Urinary bladder (tissue), 2 donors: ENCODE measurements around the gene FRMPD3. TPM values are rescaled to one million over a fixed set of nuclear protein-coding genes. Genes with fewer than 3 reads are reported as not detected.

Source experiments
- polyA plus RNA-seq: library from polyadenylated mRNA; stranded (reverse); fragments of 200-250 nt; gene quantifications from one replicate; pipeline ENCODE4 v1.2.3, GENCODE V29; 2013
- total RNA-seq: library from RNA; depleted of rRNA; stranded (reverse); fragments of >200 nt; gene quantifications from one replicate; pipeline ENCODE4 v1.2.3, GENCODE V29; 2014
- donor health status: healthy.

Gene FRMPD3
- total and polyA plus RNA-seq, 2 donors, result 0.53 to 0.95 TPM

Other genes with a start within 250 kb of the FRMPD3 start
- 2.2 TPM for gene NUP62CL, start 243.2 kb upstream of the FRMPD3 start, total RNA-seq
- gene NUP62CL, start 243.2 kb upstream of the FRMPD3 start, polyA plus RNA-seq, result 0.58 TPM
- gene DNAAF6, start 243.0 kb upstream of the FRMPD3 start, total RNA-seq, result not detected
- gene DNAAF6, start 243.0 kb upstream of the FRMPD3 start, polyA plus RNA-seq, result not detected
- 22.9 TPM for gene PRPS1, start 178.9 kb downstream of the FRMPD3 start, total RNA-seq
- gene PRPS1, start 178.9 kb downstream of the FRMPD3 start, polyA plus RNA-seq, result 35.7 TPM